Uterus (tissue), 4 donors: Measurements from ENCODE around the gene DLGAP5. TPM values are rescaled to one million over a fixed set of nuclear protein-coding genes. Genes with fewer than 3 reads are reported as not detected.

Experiments
- DNase-seq, 2 donors: peaks; one replicate each; pipeline ENCODE4 v3.0.0-alpha.2; 2019 to 2020
- H3K27ac ChIP-seq, 2 donors: fragments of 200-600 bp; sonication (generic); 1 replicate in 1 of 2; 2 replicates in 1 of 2; pipeline ENCODE4 v1.5.1; 2016 to 2018
- H3K27me3 ChIP-seq, 2 donors: fragments of 200-600 bp; sonication (generic); one replicate each; pipeline ENCODE4 v1.5.1; 2018 to 2019; ENCODE audit warnings: control low read depth in 1 of 2
- H3K36me3 ChIP-seq, 2 donors: fragments of 200-600 bp; sonication (generic); one replicate each; pipeline ENCODE4 v1.5.1; 2019; ENCODE audit warnings: control low read depth in 1 of 2
- H3K4me1 ChIP-seq, 2 donors: fragments of 200-600 bp; sonication (generic); one replicate each; pipeline ENCODE4 v1.5.1; 2018 to 2019; ENCODE audit warnings: control low read depth in 1 of 2
- H3K4me3 ChIP-seq, 2 donors: fragments of 200-600 bp; sonication (generic); 1 replicate in 1 of 2; 2 replicates in 1 of 2; pipeline ENCODE4 v1.5.1; 2018 to 2019; ENCODE audit warnings: mild to moderate bottlenecking in 1 of 2
- H3K9me3 ChIP-seq, 2 donors: fragments of 200-600 bp; sonication (generic); one replicate each; pipeline ENCODE4 v1.5.1; 2019; ENCODE audit warnings: control low read depth in 1 of 2
- POLR2A ChIP-seq, 2 donors: fragments of 450-650 bp; IDR thresholded peaks; one replicate each; pipeline ENCODE4 v1.6.1; 2016; ENCODE audit warnings: antibody characterized with exemption in 2 of 2, mild to moderate bottlenecking in 1 of 2, moderate library complexity in 1 of 2
- intact Hi-C: fragments of 100-400 bp; cut with DNase I; formaldehyde crosslinking; loops from one replicate; pipeline ENCODE4 v1.15.1; 2023; ENCODE audit warnings: low total_unique reads
- total RNA-seq, 4 donors: library from RNA; depleted of rRNA in 3 of 4; stranded (reverse); fragments of >200 nt in 3 of 4; gene quantifications; one replicate each; pipeline versions ENCODE4 v1.1.0 to v1.2.4, GENCODE V29; 2014 to 2023
- TF ChIP-seq, protein P1 (sequence below), 4 experiments: fragments of 200-600 bp in 2 of 4; fragments of 450-650 bp in 2 of 4; sonication (generic) in 2 of 4; IDR thresholded peaks; one replicate each; pipeline ENCODE4 v1.5.1; 2016 to 2019; ENCODE audit warnings: antibody characterized with exemption in 4 of 4, mild to moderate bottlenecking in 2 of 4, moderate library complexity in 1 of 4
- donor health status: DM: yes; HTN: yes; CAD: no.

DLGAP5 gene
- total RNA-seq, 4 donors from 2014 or later, result 0.29 to 22.1 TPM; not detected in 2

DNA sequence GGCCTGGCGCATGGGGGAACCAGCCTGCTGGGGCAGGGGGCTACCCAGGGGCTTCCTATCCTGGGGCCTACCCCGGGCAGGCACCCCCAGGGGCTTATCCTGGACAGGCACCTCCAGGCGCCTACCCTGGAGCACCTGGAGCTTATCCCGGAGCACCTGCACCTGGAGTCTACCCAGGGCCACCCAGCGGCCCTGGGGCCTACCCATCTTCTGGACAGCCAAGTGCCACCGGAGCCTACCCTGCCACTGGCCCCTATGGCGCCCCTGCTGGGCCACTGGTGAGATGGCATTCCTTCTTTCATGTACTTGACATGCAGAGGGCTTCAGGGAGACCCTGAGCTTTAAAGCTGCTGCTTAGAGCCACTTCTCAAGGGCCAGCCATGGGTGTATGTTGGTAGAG, 53.3 kb downstream of the DLGAP5 start:
- intact Hi-C loops, result no loop called here

DNA sequence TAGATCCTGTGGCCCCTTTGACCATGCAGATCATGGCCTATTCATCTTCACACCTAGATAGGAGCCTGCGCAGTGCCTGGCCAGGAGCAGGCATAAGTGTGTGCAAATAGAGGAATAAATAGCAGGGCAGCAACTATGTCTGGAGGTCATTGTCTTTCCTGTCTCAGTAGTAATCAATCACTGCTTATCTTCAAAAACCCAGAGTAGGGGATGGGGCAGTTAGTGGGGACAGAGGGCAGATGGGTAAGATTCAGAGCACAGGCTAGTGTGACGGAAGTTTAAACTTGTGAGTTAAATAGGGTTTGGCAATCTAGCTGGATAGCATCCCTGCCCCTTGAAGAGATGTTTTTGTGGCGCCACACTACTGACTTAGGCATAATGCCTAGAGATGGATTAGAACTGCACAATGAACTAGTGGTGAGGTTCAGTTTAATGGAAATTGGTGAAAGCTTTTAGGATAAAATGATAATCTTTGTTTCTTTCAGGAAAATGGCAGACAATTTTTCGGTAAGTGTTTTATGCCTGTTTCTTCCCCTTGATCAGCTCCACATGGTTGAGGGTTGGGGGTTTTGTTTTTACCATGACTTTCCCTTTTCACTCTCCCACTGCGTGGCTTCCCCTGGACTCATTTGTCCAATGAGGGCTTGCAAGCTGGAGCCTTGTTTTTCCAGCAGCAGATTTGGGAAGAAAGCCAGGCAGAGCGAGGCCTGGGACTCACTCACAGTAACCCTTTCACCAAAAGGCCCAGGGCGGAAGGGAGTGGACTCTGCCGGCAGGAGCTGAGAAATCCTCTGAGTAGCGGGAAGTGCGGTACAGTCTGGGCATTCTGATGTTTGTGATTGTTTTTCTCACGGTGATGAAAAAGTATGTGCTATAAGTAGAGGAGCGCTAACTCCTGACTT, 54.2 kb downstream of the DLGAP5 start:
- Histone ChIP-seq H3K4me1 (peaks cover 0 to 28% of the 10 kb centered on the region in 2 donors), H3K36me3 (no peaks in the 10 kb centered on the region), H3K9me3 (no peaks in the 10 kb centered on the region), H3K27me3 (no peaks in the 10 kb centered on the region), H3K4me3 (peak overlapping the region; percentile 3 to 10), H3K27ac (peak overlapping the region; percentile 80 to 84)
- DNase-seq, result peak; percentile 80 to 89
- TF ChIP-seq POLR2A (IDR thresholded peaks at IDR 0.05), result peak in 1 of 2 donors; percentile 10
- TF ChIP-seq, protein P1, sequence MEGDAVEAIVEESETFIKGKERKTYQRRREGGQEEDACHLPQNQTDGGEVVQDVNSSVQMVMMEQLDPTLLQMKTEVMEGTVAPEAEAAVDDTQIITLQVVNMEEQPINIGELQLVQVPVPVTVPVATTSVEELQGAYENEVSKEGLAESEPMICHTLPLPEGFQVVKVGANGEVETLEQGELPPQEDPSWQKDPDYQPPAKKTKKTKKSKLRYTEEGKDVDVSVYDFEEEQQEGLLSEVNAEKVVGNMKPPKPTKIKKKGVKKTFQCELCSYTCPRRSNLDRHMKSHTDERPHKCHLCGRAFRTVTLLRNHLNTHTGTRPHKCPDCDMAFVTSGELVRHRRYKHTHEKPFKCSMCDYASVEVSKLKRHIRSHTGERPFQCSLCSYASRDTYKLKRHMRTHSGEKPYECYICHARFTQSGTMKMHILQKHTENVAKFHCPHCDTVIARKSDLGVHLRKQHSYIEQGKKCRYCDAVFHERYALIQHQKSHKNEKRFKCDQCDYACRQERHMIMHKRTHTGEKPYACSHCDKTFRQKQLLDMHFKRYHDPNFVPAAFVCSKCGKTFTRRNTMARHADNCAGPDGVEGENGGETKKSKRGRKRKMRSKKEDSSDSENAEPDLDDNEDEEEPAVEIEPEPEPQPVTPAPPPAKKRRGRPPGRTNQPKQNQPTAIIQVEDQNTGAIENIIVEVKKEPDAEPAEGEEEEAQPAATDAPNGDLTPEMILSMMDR (IDR thresholded peaks at IDR 0.05), result peak in 2 of 4 experiments; percentile 23 to 39
- intact Hi-C loops, result no loop called here

More for the DNA sequence above, 53.3 kb downstream of the DLGAP5 start:
- no peaks in the 10 kb centered on the region for H3K27me3 ChIP-seq
- TF ChIP-seq, protein P1 (IDR thresholded peaks at IDR 0.05), result no peak
- TF ChIP-seq POLR2A (IDR thresholded peaks at IDR 0.05), result no peak
- no peak overlapping the region for H3K4me3 ChIP-seq
- H3K36me3 ChIP-seq, result no peaks in the 10 kb centered on the region
- peak overlapping the region; percentile 80 to 84 for H3K27ac ChIP-seq
- no peaks in the 10 kb centered on the region for H3K9me3 ChIP-seq
- H3K4me1 ChIP-seq, result peaks cover 0 to 28% of the 10 kb centered on the region in 2 donors
- no peak for DNase-seq

DNA sequence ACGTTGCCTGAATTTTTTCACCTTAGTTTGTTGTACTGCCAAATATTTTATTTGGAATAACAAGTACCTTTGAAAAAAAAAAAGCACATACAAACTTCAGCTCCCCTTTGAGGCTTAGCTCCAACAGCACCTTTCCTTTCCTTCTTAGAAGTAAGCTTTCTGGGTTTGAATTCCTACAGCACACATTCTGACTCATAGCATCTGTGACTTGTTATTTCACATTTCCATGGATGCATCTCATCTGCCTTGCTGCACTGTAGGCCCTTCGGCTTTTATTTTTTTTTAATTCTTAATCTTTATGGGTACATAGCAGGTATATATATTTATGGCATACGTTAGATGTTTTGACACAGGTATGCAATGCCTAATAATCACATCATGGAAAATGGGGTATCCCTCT, 55.1 kb downstream of the DLGAP5 start:
- Histone ChIP-seq H3K27ac (peak overlapping the region; percentile 80 to 84), H3K4me3 (no peak overlapping the region), H3K27me3 (no peaks in the 10 kb centered on the region), H3K4me1 (peaks cover 0 to 28% of the 10 kb centered on the region in 2 donors), H3K36me3 (no peaks in the 10 kb centered on the region), H3K9me3 (no peaks in the 10 kb centered on the region)
- TF ChIP-seq, protein P1 (IDR thresholded peaks at IDR 0.05), result no peak
- no peak for TF ChIP-seq POLR2A (IDR thresholded peaks at IDR 0.05)
- intact Hi-C loops, result no loop called here
- DNase-seq, result no peak

DNA sequence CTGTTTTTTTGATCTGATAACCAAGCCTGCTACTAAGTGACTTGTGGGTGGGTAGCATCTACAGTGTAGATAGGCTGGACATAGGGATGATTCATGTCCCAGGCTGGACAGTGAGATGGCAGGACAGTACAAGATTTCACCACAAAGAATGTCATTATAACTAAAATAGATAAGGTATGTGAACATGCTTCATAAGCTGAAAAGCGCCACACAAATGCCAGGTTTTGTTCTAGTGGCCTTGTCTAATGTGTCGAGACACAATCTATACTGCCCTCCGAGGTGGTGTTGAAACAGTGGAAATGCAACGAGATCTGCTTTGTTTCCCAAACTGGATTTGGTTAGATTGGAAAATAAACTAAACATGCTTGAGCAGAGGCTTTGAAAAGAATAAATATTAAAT, 58.0 kb downstream of the DLGAP5 start:
- Histone ChIP-seq H3K4me1 (peaks cover 0 to 28% of the 10 kb centered on the region in 2 donors), H3K27me3 (no peaks in the 10 kb centered on the region), H3K4me3 (no peak overlapping the region), H3K9me3 (no peaks in the 10 kb centered on the region), H3K27ac (peak overlapping the region; percentile 97 to 98), H3K36me3 (no peaks in the 10 kb centered on the region)
- no peak for DNase-seq
- intact Hi-C loops, result no loop called here
- TF ChIP-seq, protein P1 (IDR thresholded peaks at IDR 0.05), result peak; percentile 35 to 65 (median 42)
- no peak for TF ChIP-seq POLR2A (IDR thresholded peaks at IDR 0.05)
